GM12873 (cell line): ENCODE results near the gene PLP2.

ENCODE experiments used
- CTCF ChIP-seq: IDR thresholded peaks from 2 replicates; pipeline ENCODE4 v1.5.1; 2012; ENCODE audit warnings: low read depth, mild to moderate bottlenecking, moderate library complexity, low read length, control low read depth; ENCODE audit not compliant: insufficient read depth; ENCODE audit errors: missing control alignments

Gene PLP2

GRCh38 chrX:49161632-49162031, 10.1 kb upstream of the PLP2 start:
- no peak for TF ChIP-seq CTCF

- no peak for TF ChIP-seq CTCF
Observed at GRCh38 chrX:49162620-49163019, 9.1 kb upstream of the PLP2 start, which contains the start of gene MAGIX. MAGIX (plus strand) TSS chrX:49162758; CDS start chrX:49162890, 132 bp downstream.

GRCh38 chrX:49163555-49164419, 7.9 kb upstream of the PLP2 start:
- peak; percentile 73 for TF ChIP-seq CTCF

- no peak for TF ChIP-seq CTCF
Observed at GRCh38 chrX:49164589-49165360, 6.9 kb upstream of the PLP2 start.

GRCh38 chrX:49165901-49166881, 5.5 kb upstream of the PLP2 start:
- peak; percentile 45 for TF ChIP-seq CTCF

GRCh38 chrX:49166914-49167739, 4.6 kb upstream of the PLP2 start:
- TF ChIP-seq CTCF: no peak
